H1 (cell line): ENCODE measurements around the gene ELP6. TPM values are rescaled to one million over a fixed set of nuclear protein-coding genes. Genes with fewer than 3 reads are reported as not detected.

Experiments used
- CTCF ChIA-PET: fragments of 300-600 bp; sonication (Branson Sonifier 250); formaldehyde crosslinking; loops from one replicate; lab custom pipeline; 2021; ENCODE audit not compliant: partially characterized antibody; lab: Charles Lee
- POLR2A ChIA-PET: fragments of 300-600 bp; sonication (Branson Sonifier 250); formaldehyde crosslinking; loops from one replicate; lab custom pipeline; 2021; ENCODE audit warnings: inconsistent platforms; ENCODE audit not compliant: partially characterized antibody; lab: Charles Lee
- DNase-seq, 2 experiments: peaks; one replicate each; pipeline versions ENCODE4 v3.0.0 to v3.0.0-alpha.2; 2010 to 2022; ENCODE audit warnings: low spot score in 2 of 2, low read depth in 1 of 2, mixed read lengths in 1 of 2
- FAIRE-seq: peaks from 2 replicates; lab custom pipeline; 2011; peaks lifted over from hg19 to GRCh38; lab: Jason Lieb, UNC
- H2AFZ ChIP-seq: 2 replicates; pipeline ENCODE4 v1.8.1; 2012; ENCODE audit warnings: low read length, inconsistent platforms
- H2AK5ac ChIP-seq: 2 replicates; pipeline ENCODE4 v1.6.1; 2013; ENCODE audit warnings: low read depth, low read length
- H2BK120ac ChIP-seq: replicated peaks from 2 replicates; pipeline ENCODE3; 2013; ENCODE audit warnings: low read depth, low read length, inconsistent platforms
- H2BK12ac ChIP-seq: 2 replicates; pipeline ENCODE4 v1.6.1; 2013; ENCODE audit warnings: low read depth, low read length
- H2BK15ac ChIP-seq: 2 replicates; pipeline ENCODE4 v1.6.1; 2013; ENCODE audit warnings: low read length
- H2BK20ac ChIP-seq: 2 replicates; pipeline ENCODE4 v1.6.1; 2013; ENCODE audit warnings: low read length
- H2BK5ac ChIP-seq: 2 replicates; pipeline ENCODE4 v1.6.1; 2013; ENCODE audit warnings: low read depth, low read length
- H3K14ac ChIP-seq: 2 replicates; pipeline ENCODE4 v1.6.1; 2013; ENCODE audit warnings: inconsistent platforms; ENCODE audit not compliant: insufficient read length
- H3K18ac ChIP-seq: 2 replicates; pipeline ENCODE4 v1.6.1; 2013; ENCODE audit warnings: low read length; ENCODE audit errors: extremely low read depth
- H3K23ac ChIP-seq: 2 replicates; pipeline ENCODE4 v1.6.1; 2013; ENCODE audit warnings: inconsistent platforms; ENCODE audit not compliant: insufficient read length
- H3K23me2 ChIP-seq: 2 replicates; pipeline ENCODE4 v1.6.1; 2013; ENCODE audit warnings: low read depth, low read length
- H3K27ac ChIP-seq: 2 replicates; pipeline ENCODE4 v1.6.1; 2011; ENCODE audit warnings: low read depth, low read length, inconsistent platforms
- H3K27me3 ChIP-seq, 4 experiments: replicated peaks in 1 of 4; 1 replicate in 1 of 4; 2 replicates in 3 of 4; pipeline versions ENCODE4 v1.6.1 to v1.8.1; 2011 to 2013; ENCODE audit warnings: low read length in 3 of 4, mild to moderate bottlenecking in 3 of 4, inconsistent platforms in 2 of 4, mixed read lengths in 2 of 4, moderate library complexity in 1 of 4; ENCODE audit not compliant: control insufficient read depth in 3 of 4, insufficient read depth in 3 of 4; ENCODE audit errors: extremely low read depth in 1 of 4
- H3K36me3 ChIP-seq, 4 experiments: 2 replicates each; pipeline versions ENCODE4 v1.6.1 to v1.8.1; 2011 to 2013; ENCODE audit warnings: mild to moderate bottlenecking in 4 of 4, low read length in 3 of 4, moderate library complexity in 2 of 4, control low read depth in 1 of 4, inconsistent platforms in 1 of 4; ENCODE audit not compliant: insufficient read depth in 4 of 4, control insufficient read depth in 2 of 4
- H3K4ac ChIP-seq: replicated peaks from 2 replicates; pipeline ENCODE3; 2013; ENCODE audit warnings: low read length, low read depth, mixed read lengths, inconsistent platforms; ENCODE audit not compliant: insufficient read length
- H3K4me1 ChIP-seq, 4 experiments: replicated peaks in 1 of 4; 1 replicate in 1 of 4; 2 replicates in 3 of 4; pipeline versions ENCODE4 v1.6.1 to v1.8.1; 2011 to 2013; ENCODE audit warnings: low read length in 3 of 4, inconsistent platforms in 2 of 4, mixed read lengths in 1 of 4; ENCODE audit not compliant: insufficient read depth in 4 of 4, control insufficient read depth in 3 of 4
- H3K4me2 ChIP-seq, 2 experiments: 2 replicates each; pipeline versions ENCODE4 v1.6.1 to v1.8.1; 2011 to 2013; ENCODE audit warnings: low read depth in 2 of 2, low read length in 2 of 2, control low read depth in 1 of 2, inconsistent platforms in 1 of 2, mild to moderate bottlenecking in 1 of 2; ENCODE audit not compliant: insufficient read depth in 1 of 2
- H3K4me3 ChIP-seq, 4 experiments: fragments of 200-600, 300-600 bp in 1 of 4; sonication (generic), shearing (Covaris generic), sonication (Bioruptor Twin) in 1 of 4; 2 replicates each; pipeline versions ENCODE4 v1.5.1 to v1.8.1; 2011 to 2016; ENCODE audit warnings: low read length in 4 of 4, low read depth in 3 of 4, control low read depth in 2 of 4, inconsistent platforms in 2 of 4, mild to moderate bottlenecking in 2 of 4, mixed read lengths in 1 of 4, moderate library complexity in 1 of 4; ENCODE audit not compliant: insufficient read depth in 2 of 4; ENCODE audit errors: extremely low read depth in 1 of 4
- H3K56ac ChIP-seq: replicated peaks from 2 replicates; pipeline ENCODE3; 2013; ENCODE audit warnings: low read depth, mild to moderate bottlenecking, mixed read lengths, low read length, inconsistent platforms; ENCODE audit not compliant: insufficient read length
- H3K79me1 ChIP-seq: 2 replicates; pipeline ENCODE4 v1.6.1; 2013; ENCODE audit warnings: low read depth, low read length, control low read depth
- H3K79me2 ChIP-seq, 2 experiments: 2 replicates each; pipeline versions ENCODE4 v1.6.1 to v1.8.1; 2012 to 2013; ENCODE audit warnings: low read length in 2 of 2, mild to moderate bottlenecking in 2 of 2, inconsistent platforms in 1 of 2; ENCODE audit not compliant: insufficient read depth in 2 of 2, control insufficient read depth in 1 of 2
- H3K9ac ChIP-seq, 4 experiments: replicated peaks in 1 of 4; 1 replicate in 1 of 4; 2 replicates in 3 of 4; pipeline versions ENCODE4 v1.6.1 to v1.8.1; 2011 to 2013; ENCODE audit warnings: low read depth in 3 of 4, low read length in 3 of 4, control low read depth in 2 of 4, mild to moderate bottlenecking in 2 of 4, moderate library complexity in 2 of 4, inconsistent platforms in 1 of 4; ENCODE audit errors: extremely low read depth in 1 of 4
- H3K9me3 ChIP-seq, 2 experiments: 2 replicates each; pipeline versions ENCODE4 v1.6.1 to v1.8.1; 2012 to 2013; ENCODE audit warnings: mild to moderate bottlenecking in 2 of 2, moderate library complexity in 2 of 2, control low read depth in 1 of 2, inconsistent platforms in 1 of 2, low read depth in 1 of 2, low read length in 1 of 2, mixed read lengths in 1 of 2; ENCODE audit not compliant: insufficient read depth in 2 of 2
- H4K20me1 ChIP-seq, 2 experiments: replicated peaks in 1 of 2; 2 replicates each; pipeline versions ENCODE3 to v1.8.1; 2011 to 2013; ENCODE audit warnings: inconsistent platforms in 2 of 2, low read length in 2 of 2, mild to moderate bottlenecking in 1 of 2; ENCODE audit not compliant: insufficient read depth in 2 of 2, control insufficient read depth in 1 of 2
- H4K5ac ChIP-seq: 2 replicates; pipeline ENCODE4 v1.6.1; 2013; ENCODE audit warnings: low read length, low read depth, mixed read lengths, inconsistent platforms; ENCODE audit not compliant: insufficient read length
- H4K8ac ChIP-seq: 2 replicates; pipeline ENCODE4 v1.8.0; 2013; ENCODE audit warnings: mild to moderate bottlenecking, moderate library complexity, low read length, inconsistent platforms; ENCODE audit not compliant: insufficient read depth; ENCODE audit errors: extremely low read depth
- H4K91ac ChIP-seq: replicated peaks from 2 replicates; pipeline ENCODE3; 2013; ENCODE audit warnings: low read length, mixed read lengths, inconsistent platforms; ENCODE audit not compliant: insufficient read length
- KDM1A ChIP-seq: fragments of 200-600, 300-600 bp; sonication (generic); IDR thresholded peaks from 2 replicates; pipeline ENCODE4 v1.7.1; 2016; ENCODE audit warnings: mild to moderate bottlenecking, low read length, borderline replicate concordance
- polyA plus RNA-seq, 7 experiments: library from polyadenylated mRNA; depleted of rRNA in 3 of 7; stranded (reverse) in 5 of 7; unstranded in 2 of 7; fragments of >200 nt in 5 of 7; fragments of 200-250 nt in 2 of 7; gene quantifications; 1 replicate in 5 of 7; 2 replicates in 1 of 7; 4 replicates in 1 of 7; pipeline versions ENCODE4 v1.2.1 to v1.2.3, GENCODE V29; 2011 to 2013; ENCODE audit warnings: missing spikeins in 2 of 7, mixed read lengths in 2 of 7
- total RNA-seq: library from RNA; stranded (reverse); fragmentation: NEBNext Ultra II Directional; extraction: Animal tissue kit (Norgen Biotek cat#: 25700); gene quantifications from 2 replicates; pipeline ENCODE4 v1.2.1, GENCODE V29; 2021

ELP6 gene
- total and polyA plus RNA-seq, 2 of the 8 experiments (the other 6 are each of a cell fraction or from before 2014, with no cell fraction given), result 51.1 to 78.7 TPM

- no peak for FAIRE-seq
- peaks cover 12 to 58% (median 34%) of the 10 kb centered on the region in 4 experiments for H3K36me3 ChIP-seq
- TF ChIP-seq KDM1A, result no peak
These were observed 16.6 kb downstream of the ELP6 start for GRCh38 chr3:47496892-47497291.

More at GRCh38 chr3:47496892-47497291, 16.6 kb downstream of the ELP6 start:
- Histone ChIP-seq H3K9ac (no peak overlapping the region), H3K4me2 (no peak overlapping the region), H3K23ac (no peak overlapping the region), H3K18ac (no peak overlapping the region), H2AK5ac (no peak overlapping the region), H2BK15ac (no peak overlapping the region), H3K4me3 (no peak overlapping the region), H3K27me3 (no peaks in the 10 kb centered on the region), H3K9me3 (no peaks in the 10 kb centered on the region), H2BK12ac (no peak overlapping the region), H3K14ac (no peak overlapping the region), H2AFZ (no peak overlapping the region), H4K5ac (no peak overlapping the region), H4K91ac (no peak overlapping the region), H2BK5ac (no peak overlapping the region), H3K4ac (no peak overlapping the region), H4K8ac (no peak overlapping the region), H2BK120ac (no peak overlapping the region), H3K79me1 (peaks cover 2% of the 10 kb centered on the region; the same call in 1 of the 2 replicates), H2BK20ac (no peak overlapping the region), H3K27ac (no peak overlapping the region), H3K56ac (no peak overlapping the region), H3K23me2 (no peaks in the 10 kb centered on the region), H3K4me1 (no peaks in the 10 kb centered on the region), H4K20me1 (peaks cover 0 to 9% of the 10 kb centered on the region in 2 experiments), H3K79me2 (no peaks in the 10 kb centered on the region)
- DNase-seq, result no peak
- ChIA-PET POLR2A (interaction anchor here (1.3 to 2.7 kb wide), 4 partner anchors 12 to 18 kb away, joined by 3 to 23 read pairs (median 8); partner anchors contain the start of gene ELP6), CTCF (no interaction called here)
